ENCODE measurements around the gene RARA. TPM values are rescaled to one million over a fixed set of nuclear protein-coding genes. Genes with fewer than 3 reads are reported as not detected.
A peak's percentile ranks its signal among the peaks of the same experiment; 100 is the strongest.

Gene RARA
- total and polyA plus RNA-seq, 2 of the 4 experiments (the other 2 are of a cell fraction) = 9.0 to 12.7 TPM

DNA sequence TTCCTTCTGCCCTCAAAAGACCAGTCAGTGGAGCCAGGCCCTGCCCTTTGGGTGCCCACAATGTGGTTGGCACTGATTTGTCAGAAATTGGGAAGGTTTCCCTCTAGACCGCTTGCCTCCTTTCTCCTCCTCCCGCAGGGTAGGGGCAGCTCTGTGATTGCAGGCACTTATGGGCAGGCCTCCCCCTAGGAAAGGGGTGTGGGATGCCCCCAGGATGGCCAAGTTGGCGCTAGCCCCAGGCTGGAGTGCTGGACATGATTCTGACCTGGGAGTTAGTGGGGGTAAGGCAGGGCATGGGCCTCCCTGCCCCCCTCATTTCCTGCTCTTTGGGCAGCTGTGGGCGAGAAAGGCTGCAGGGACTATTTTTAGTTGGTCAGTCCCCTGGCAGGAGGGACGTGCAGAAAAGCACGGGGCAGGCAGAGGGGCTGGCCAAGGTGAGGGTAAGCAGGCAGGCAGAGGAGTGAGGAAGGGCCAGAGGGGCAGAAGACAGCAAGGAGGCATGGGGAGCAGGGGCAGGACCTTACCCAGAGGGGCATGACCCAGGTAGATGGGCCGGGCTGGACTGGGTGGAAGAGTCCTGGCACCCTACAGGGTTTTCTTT is 3.3 kb downstream of the RARA start:
- no peak for ATAC-seq (ENCODE audit: low read depth)
- Histone ChIP-seq H3K27me3 (ENCODE audit: control insufficient read depth, insufficient read depth, low read length) (no peaks in the 10 kb centered on the region), H2BK15ac (ENCODE audit: low read depth, low read length) (peak overlapping the region; percentile 63; the same call in 2 of the 3 replicates), H3K4me2 (ENCODE audit: low read depth, low read length) (no peak overlapping the region), H3K27ac (ENCODE audit: insufficient read depth, low read length) (no peak overlapping the region; the same call in 1 of the 2 replicates), H4K91ac (ENCODE audit: insufficient read depth, low read depth, low read length) (peak overlapping the region; percentile 61; the same call in 1 of the 2 replicates), H3K23ac (ENCODE audit: low read depth, low read length) (peak overlapping the region; percentile 53; the same call in 1 of the 2 replicates), H3K4me1 (ENCODE audit: control insufficient read depth, insufficient read depth, low read length) (peaks cover 71% of the 10 kb centered on the region), H3K4ac (ENCODE audit: low read depth, low read length) (peak overlapping the region; percentile 89), H3K4me3 (ENCODE audit: insufficient read depth, low read depth, low read length) (no peak overlapping the region), H2BK5ac (ENCODE audit: low read depth, low read length, poor library complexity, severe bottlenecking) (peak overlapping the region; percentile 68), H4K20me1 (ENCODE audit: insufficient read depth, low read length) (no peaks in the 10 kb centered on the region; the same call in 1 of the 2 replicates), H3K14ac (replicated peaks; ENCODE audit: low read depth, low read length) (peak overlapping the region; percentile 86), H4K5ac (ENCODE audit: low read depth, low read length) (peak overlapping the region; percentile 42; the same call in 1 of the 2 replicates), H2BK120ac (ENCODE audit: low read depth, low read length) (peak overlapping the region; percentile 69), H2AK5ac (ENCODE audit: low read depth, low read length) (peak overlapping the region; percentile 91), H3K18ac (ENCODE audit: low read depth, low read length) (peak overlapping the region; percentile 68; the same call in 1 of the 2 replicates), H3K9ac (ENCODE audit: low read depth, low read length) (no peak overlapping the region), H4K8ac (ENCODE audit: low read depth in 2 of 2, low read length in 2 of 2) (peak overlapping the region; percentile 70; a peak in 2 of 4 replicates), H3K36me3 (ENCODE audit: control insufficient read depth, insufficient read depth, low read length) (no peaks in the 10 kb centered on the region), H2AFZ (replicated peaks; ENCODE audit: low read length, poor library complexity) (peak overlapping the region; percentile 76), H3K56ac (ENCODE audit: extremely low read depth, insufficient read depth, low read length) (no peak overlapping the region), H3K79me1 (ENCODE audit: low read depth in 1 of 2, low read length in 2 of 2) (peaks cover 0 to 32% of the 10 kb centered on the region in 2 experiments; a peak in 2 of 4 replicates), H2BK20ac (ENCODE audit: low read depth, low read length) (peak overlapping the region; percentile 80; the same call in 1 of the 2 replicates), H2AK9ac (replicated peaks; ENCODE audit: low read depth, low read length, poor library complexity) (peak overlapping the region; percentile 94), H3K9me3 (ENCODE audit: control insufficient read depth, insufficient read depth, low read length) (no peaks in the 10 kb centered on the region), H3K9me1 (ENCODE audit: insufficient read depth, low read length) (peaks cover 40% of the 10 kb centered on the region)
- intact Hi-C loops (cut with micrococcal nuclease) = no loop called here
- BruUV-seq (replicated peaks) = no TSS peak
- POLR2A ChIA-PET (ENCODE audit: unreplicated experiment) = no interaction called here
- in situ Hi-C loops (cut with MboI; ENCODE audit: low sequenced_read_pairs) = no loop called here
- WGBS, 2 experiments (ENCODE audit: extremely low coverage in 2 of 2, insufficient read length in 1 of 2) = 0% methylated on average over 1 of the region's 7 CpGs; no CpG with 5 or more reads in 1 of the 2 experiments
- CTCF ChIA-PET = no interaction called here
- dilution Hi-C loops (cut with HindIII; ENCODE audit: low sequenced_read_pairs, unreplicated experiment) = no loop called here
- peak; percentile 29; the same call in 1 of the 2 replicates for TF ChIP-seq MAZ (IDR thresholded peaks at IDR 0.05; ENCODE audit: borderline replicate concordance, low read depth, low read length)
- no peak for TF ChIP-seq POLR2A (IDR thresholded peaks at IDR 0.05; ENCODE audit: low read depth, low read length)
- no peak for DNase-seq

Measured in IMR-90 (cell line).